Ovary (tissue), 9 donors: ENCODE measurements around the gene HBD. TPM values are rescaled to one million over a fixed set of nuclear protein-coding genes. Genes with fewer than 3 reads are reported as not detected.
"Not testable (repeated sequence)": the region's sequence is repeated elsewhere in the genome, so short reads cannot be mapped to it uniquely, and the experiment has no call there.

ENCODE experiments used
- DNase-seq, 5 donors: peaks; one replicate each; pipeline ENCODE4 v3.0.0-alpha.2; 2019 to 2020
- H3K27ac ChIP-seq, 2 donors: fragments of 200-600 bp; one replicate each; pipeline versions ENCODE4 v1.5.1 to v1.8.0; 2019 to 2022
- H3K27me3 ChIP-seq: fragments of 200-600 bp; one replicate; pipeline ENCODE4 v1.8.0; 2022
- H3K36me3 ChIP-seq: fragments of 200-600 bp; sonication (generic); one replicate; pipeline ENCODE4 v1.5.1; 2019
- H3K4me1 ChIP-seq: one replicate; pipeline ENCODE4 v1.8.1; 2013; ENCODE audit warnings: mild to moderate bottlenecking, moderate library complexity; ENCODE audit not compliant: insufficient read depth
- H3K4me3 ChIP-seq: fragments of 200-600 bp; sonication (generic); one replicate; pipeline ENCODE4 v1.5.1; 2017
- H3K9me3 ChIP-seq, 2 donors: fragments of 200-600 bp in 1 of 2; sonication (generic) in 1 of 2; one replicate each; pipeline versions ENCODE4 v1.5.1 to v1.8.1; 2013 to 2019; ENCODE audit warnings: mild to moderate bottlenecking in 1 of 2, moderate library complexity in 1 of 2
- CTCF ChIP-seq, 3 donors: fragments of 450-650 bp in 2 of 3; fragments of 200-600 bp in 1 of 3; IDR thresholded peaks; one replicate each; pipeline versions ENCODE4 v1.5.1 to v1.8.0; 2016 to 2022; ENCODE audit warnings: antibody characterized with exemption in 3 of 3, mild to moderate bottlenecking in 1 of 3
- EP300 ChIP-seq: sonication (generic); formaldehyde crosslinking; IDR thresholded peaks from one replicate; pipeline ENCODE4 v1.6.1; 2017; ENCODE audit warnings: antibody characterized with exemption
- POLR2A ChIP-seq: fragments of 450-650 bp; IDR thresholded peaks from one replicate; pipeline ENCODE4 v1.6.1; 2017; ENCODE audit warnings: antibody characterized with exemption, mild to moderate bottlenecking, moderate library complexity
- WGBS, 3 donors: extraction: QIAGEN DNeasy Blood & Tissue Kit in 1 of 3; methylation state at CpG; one replicate each; pipeline versions ENCODE4 v1.1.5 to v1.1.7; 2013 to 2017; 5-methylcytosine and 5-hydroxymethylcytosine counted together
- intact Hi-C, 4 donors: fragments of 100-400 bp; cut with DNase I; formaldehyde crosslinking; loops; one replicate each; pipeline versions ENCODE4 v1.11.0 to v1.15.1; 2022 to 2023
- polyA plus RNA-seq, 2 donors: library from polyadenylated mRNA; stranded (reverse); fragments of 200-250 nt in 1 of 2; fragments of 350-450 nt in 1 of 2; fragmentation: Illumina TruSeq in 1 of 2; extraction: RNeasy Lipid Tissue Mini Kit (QIAGEN cat#74804) in 1 of 2; gene quantifications; one replicate each; pipeline ENCODE4 v1.2.3, GENCODE V29; 2013 to 2014
- total RNA-seq, 7 donors: library from RNA; depleted of rRNA in 2 of 7; stranded (reverse); fragments of >200 nt in 2 of 7; fragmentation: NEBNext Ultra II Directional in 3 of 7; extraction: Animal tissue kit (Norgen Biotek cat#: 25700) in 3 of 7; gene quantifications; one replicate each; pipeline versions ENCODE4 v1.1.0 to v1.2.4, GENCODE V29; 2016 to 2023
- donor health status: DM: no; HTN: no; CAD: no; lungs with moderate emphysema.
- donor health status: DM: no; HTN: no; CAD: no.
- donor health status: Bipolar disorder and iron deficiency.
- donor health status: DM: yes; HTN: yes; CAD: no.
- donor health status: DM: no; HTN: no; CAD: no.
- donor health status: DM: yes; HTN: yes; CAD: no.

HBD gene
- total and polyA plus RNA-seq, 9 donors = 2.4 to 3.2 TPM; not detected in 7

GRCh38 chr11:5251746-5252145, 17.5 kb upstream of the HBD start:
- 32 to 84% (median 40%) methylated on average over 2 of the region's 2 CpGs for WGBS, 3 donors
- intact Hi-C loops = no loop called here

GRCh38 chr11:5250543-5251204, 16.4 kb upstream of the HBD start:
- H3K27me3 ChIP-seq = no peaks in the 10 kb centered on the region
- H3K9me3 ChIP-seq = no peaks in the 10 kb centered on the region
- WGBS, 3 donors = 81 to 84% (median 81%) methylated on average over 4 of the region's 4 CpGs
- no peaks in the 10 kb centered on the region for H3K4me1 ChIP-seq
- no peak overlapping the region for H3K4me3 ChIP-seq
- intact Hi-C loops = no loop called here
- TF ChIP-seq EP300 (no peak), CTCF (IDR thresholded peaks at IDR 0.05) (no peak), POLR2A (no peak)
- DNase-seq = no peak
- H3K36me3 ChIP-seq = no peaks in the 10 kb centered on the region
- H3K27ac ChIP-seq = no peak overlapping the region

More at GRCh38 chr11:5251746-5252145, 17.5 kb upstream of the HBD start:
- DNase-seq = no peak
- no peak overlapping the region for H3K27ac ChIP-seq
- TF ChIP-seq CTCF (IDR thresholded peaks at IDR 0.05) = no peak
- H3K4me3 ChIP-seq = no peak overlapping the region
- no peaks in the 10 kb centered on the region for H3K9me3 ChIP-seq
- no peaks in the 10 kb centered on the region for H3K36me3 ChIP-seq
- H3K4me1 ChIP-seq = no peaks in the 10 kb centered on the region
- H3K27me3 ChIP-seq = no peaks in the 10 kb centered on the region

- DNase-seq, H3K9me3 ChIP-seq, H3K27ac ChIP-seq, H3K4me1 ChIP-seq, H3K36me3 ChIP-seq, intact Hi-C loops, H3K27me3 ChIP-seq, H3K4me3 ChIP-seq: not testable (repeated sequence)
- 70 to 75% (median 71%) methylated on average over 3 of the region's 9 CpGs for WGBS, 3 donors
These were observed 15.6 kb upstream of the HBD start, which contains the start of gene HBG1 for GRCh38 chr11:5249807-5250396. TSS of gene HBG1 (minus strand) at chr11:5249857. CDS start at chr11:5249804, 53 bp downstream.

GRCh38 chr11:5248498-5248897, 14.2 kb upstream of the HBD start:
- H3K4me1 ChIP-seq, H3K27me3 ChIP-seq, H3K4me3 ChIP-seq, DNase-seq, intact Hi-C loops, H3K36me3 ChIP-seq, H3K9me3 ChIP-seq, H3K27ac ChIP-seq: not testable (repeated sequence)
- WGBS, 3 donors = 73 to 76% (median 76%) methylated on average over 7 of the region's 7 CpGs

- H3K4me1 ChIP-seq = no peaks in the 10 kb centered on the region
- WGBS, 3 donors = 23 to 33% (median 29%) methylated on average over 3 of the region's 3 CpGs
- H3K36me3 ChIP-seq = no peaks in the 10 kb centered on the region
- no peak overlapping the region for H3K27ac ChIP-seq
- DNase-seq = no peak
- no peaks in the 10 kb centered on the region for H3K9me3 ChIP-seq
- intact Hi-C loops = no loop called here
- H3K27me3 ChIP-seq = no peaks in the 10 kb centered on the region
- no peak for TF ChIP-seq POLR2A
- no peak for TF ChIP-seq CTCF (IDR thresholded peaks at IDR 0.05)
- no peak for TF ChIP-seq EP300
- no peak overlapping the region for H3K4me3 ChIP-seq
These were observed 13.3 kb upstream of the HBD start for GRCh38 chr11:5247472-5248192.
